A673 (cell line): Measurements from ENCODE around the gene MOCOS.

ENCODE experiments used
- EZH2 ChIP-seq: fragments of 200-600 bp; sonication (generic); IDR thresholded peaks from 2 replicates; pipeline ENCODE4 v1.6.1; 2017; ENCODE audit warnings: borderline replicate concordance, low read depth, mild to moderate bottlenecking, mixed read lengths, antibody characterized with exemption, low read length; ENCODE audit not compliant: poor library complexity, severe bottlenecking
- TF ChIP-seq, protein P1 (sequence below): fragments of 300-800, 200-600 bp; sonication (generic); conservative IDR thresholded peaks from 2 replicates; pipeline ENCODE4 v1.5.1; 2017; ENCODE audit warnings: low read depth, mild to moderate bottlenecking, antibody characterized with exemption, low read length, moderate library complexity, mixed read lengths

DNA sequence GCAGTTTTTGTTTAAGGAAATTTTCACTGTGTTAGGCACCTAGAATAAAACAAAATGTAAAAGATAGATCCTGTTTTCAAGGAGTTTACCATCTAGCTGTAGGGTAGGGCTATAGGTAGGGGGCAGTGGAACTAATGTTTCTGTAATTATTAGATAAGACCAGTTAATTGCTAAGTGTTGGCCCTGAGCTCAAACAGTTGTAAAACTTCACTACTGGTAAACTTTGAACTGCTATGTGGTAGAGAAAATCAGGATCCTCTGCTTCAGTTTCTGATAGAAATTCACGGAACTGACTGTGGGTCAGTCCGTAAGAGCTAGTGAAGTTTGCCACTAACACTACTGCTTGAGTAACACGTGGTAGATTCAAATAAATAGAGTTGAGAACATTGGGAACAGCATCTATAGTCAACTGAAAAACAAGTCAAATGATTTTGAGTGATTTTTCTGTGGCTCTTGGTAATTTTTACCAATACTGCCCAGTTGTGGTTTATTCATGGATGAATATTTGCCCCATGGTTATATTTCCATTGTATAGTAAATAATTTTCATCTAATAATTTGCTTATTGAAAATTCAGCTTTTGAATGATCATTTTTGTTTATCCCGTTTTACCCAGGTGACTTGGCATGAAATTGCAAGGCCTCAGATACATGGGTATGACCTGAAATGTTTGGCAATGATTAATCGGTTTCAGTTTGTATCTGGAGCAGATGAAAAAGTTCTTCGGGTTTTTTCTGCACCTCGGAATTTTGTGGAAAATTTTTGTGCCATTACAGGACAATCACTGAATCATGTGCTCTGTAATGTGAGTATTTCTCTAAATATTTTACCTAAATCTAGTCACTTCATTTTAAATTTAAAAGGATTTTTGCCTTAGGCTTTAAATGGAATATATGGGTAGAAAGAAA lies 31.2 kb upstream of the MOCOS start:
- TF ChIP-seq, protein P1, sequence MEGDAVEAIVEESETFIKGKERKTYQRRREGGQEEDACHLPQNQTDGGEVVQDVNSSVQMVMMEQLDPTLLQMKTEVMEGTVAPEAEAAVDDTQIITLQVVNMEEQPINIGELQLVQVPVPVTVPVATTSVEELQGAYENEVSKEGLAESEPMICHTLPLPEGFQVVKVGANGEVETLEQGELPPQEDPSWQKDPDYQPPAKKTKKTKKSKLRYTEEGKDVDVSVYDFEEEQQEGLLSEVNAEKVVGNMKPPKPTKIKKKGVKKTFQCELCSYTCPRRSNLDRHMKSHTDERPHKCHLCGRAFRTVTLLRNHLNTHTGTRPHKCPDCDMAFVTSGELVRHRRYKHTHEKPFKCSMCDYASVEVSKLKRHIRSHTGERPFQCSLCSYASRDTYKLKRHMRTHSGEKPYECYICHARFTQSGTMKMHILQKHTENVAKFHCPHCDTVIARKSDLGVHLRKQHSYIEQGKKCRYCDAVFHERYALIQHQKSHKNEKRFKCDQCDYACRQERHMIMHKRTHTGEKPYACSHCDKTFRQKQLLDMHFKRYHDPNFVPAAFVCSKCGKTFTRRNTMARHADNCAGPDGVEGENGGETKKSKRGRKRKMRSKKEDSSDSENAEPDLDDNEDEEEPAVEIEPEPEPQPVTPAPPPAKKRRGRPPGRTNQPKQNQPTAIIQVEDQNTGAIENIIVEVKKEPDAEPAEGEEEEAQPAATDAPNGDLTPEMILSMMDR = no peak
- TF ChIP-seq EZH2 = no peak
